GM12878 (cell line): Measurements from ENCODE around the gene ANTKMT. TPM values are rescaled to one million over a fixed set of nuclear protein-coding genes. Genes with fewer than 3 reads are reported as not detected.

Experiments
- EED ChIP-seq: sonication (generic); IDR thresholded peaks from 2 replicates; pipeline ENCODE4 v1.6.1; 2016; ENCODE audit warnings: antibody characterized with exemption, low read depth
- EGR1 ChIP-seq, 2 experiments: IDR thresholded peaks; 1 replicate in 1 of 2; 2 replicates in 1 of 2; pipeline ENCODE4 v1.6.1; 2011 to 2012; ENCODE audit warnings: low read depth in 2 of 2, low read length in 2 of 2, borderline replicate concordance in 1 of 2, mild to moderate bottlenecking in 1 of 2, moderate library complexity in 1 of 2
- ETV6 ChIP-seq, 2 experiments: fragments of 450-650 bp in 1 of 2; IDR thresholded peaks in 1 of 2; conservative IDR thresholded peaks in 1 of 2; 2 replicates each; pipeline ENCODE4 v1.6.1; 2014; ENCODE audit warnings: antibody characterized with exemption in 1 of 2, borderline replicate concordance in 1 of 2, low read depth in 1 of 2, mild to moderate bottlenecking in 1 of 2, moderate library complexity in 1 of 2
- FOXM1 ChIP-seq: IDR thresholded peaks from 2 replicates; pipeline ENCODE4 v1.6.1; 2012; ENCODE audit warnings: low read depth, mild to moderate bottlenecking, inconsistent platforms, low read length, moderate library complexity
- HCFC1 ChIP-seq: fragments of 150-350 bp; IDR thresholded peaks from 2 replicates; pipeline ENCODE4 v1.6.1; 2014; ENCODE audit warnings: low read length
- MEF2B ChIP-seq: fragments of 450-650 bp; IDR thresholded peaks from 2 replicates; pipeline ENCODE4 v1.6.1; 2018; ENCODE audit warnings: mild to moderate bottlenecking, moderate library complexity; ENCODE audit not compliant: partially characterized antibody, poor library complexity, severe bottlenecking
- MXI1 ChIP-seq: fragments of 150-350 bp; IDR thresholded peaks from 2 replicates; pipeline ENCODE4 v1.6.1; 2011; ENCODE audit warnings: low read depth, mild to moderate bottlenecking, inconsistent platforms, low read length, improper control_type of control experiment
- NR2C1 ChIP-seq: fragments of 450-650 bp; IDR thresholded peaks from 2 replicates; pipeline ENCODE4 v1.6.1; 2017; ENCODE audit warnings: antibody characterized with exemption, mild to moderate bottlenecking, moderate library complexity
- SIX5 ChIP-seq: IDR thresholded peaks from 2 replicates; pipeline ENCODE4 v1.6.1; 2011; ENCODE audit warnings: mild to moderate bottlenecking, low read depth, low read length, moderate library complexity; ENCODE audit not compliant: severe bottlenecking
- SMAD5 ChIP-seq: IDR thresholded peaks from 2 replicates; pipeline ENCODE4 v1.6.1; 2016; ENCODE audit warnings: antibody characterized with exemption, low read depth
- SREBF2 ChIP-seq: IDR thresholded peaks from 2 replicates; pipeline ENCODE4 v1.6.1; 2012; ENCODE audit warnings: mild to moderate bottlenecking, low read length
- ZNF207 ChIP-seq: fragments of 450-650 bp; IDR thresholded peaks from 2 replicates; pipeline ENCODE4 v1.6.1; 2014; ENCODE audit warnings: antibody characterized with exemption, mild to moderate bottlenecking, borderline replicate concordance
- polyA plus RNA-seq, 11 experiments: library from polyadenylated mRNA; depleted of rRNA in 4 of 11; unstranded in 6 of 11; stranded (reverse) in 5 of 11; fragments of >200 nt; fragmentation: Nextera tagmentation in 4 of 11; fragmentation: Illumina TruSeq in 1 of 11; extraction: Ambion mirVana in 4 of 11; extraction: Trizol in 1 of 11; gene quantifications; 1 replicate in 1 of 11; 2 replicates in 10 of 11; pipeline versions ENCODE4 v1.2.1 to v1.2.3, GENCODE V29; 2011 to 2016; ENCODE audit warnings: inconsistent platforms in 2 of 11, missing spikeins in 2 of 11, low read depth in 1 of 11
- total RNA-seq, 4 experiments: library from RNA; depleted of rRNA in 3 of 4; stranded (reverse); fragments of >200 nt in 3 of 4; fragmentation: Illumina TruSeq in 1 of 4; extraction: Trizol in 1 of 4; gene quantifications; 2 replicates each; pipeline versions ENCODE4 v1.2.1 to v1.2.3, GENCODE V29; 2013 to 2021
- TF ChIP-seq, protein P1 (sequence below): IDR thresholded peaks from 2 replicates; pipeline ENCODE4 v1.6.1; 2012; ENCODE audit warnings: low read depth, low read length, improper control_type of control experiment
- TF ChIP-seq, protein P2 (sequence below): IDR thresholded peaks from 2 replicates; pipeline ENCODE4 v1.6.1; 2011; ENCODE audit warnings: borderline replicate concordance, low read depth, mild to moderate bottlenecking, moderate library complexity, mixed read lengths, low read length; ENCODE audit not compliant: insufficient read depth; ENCODE audit errors: extremely low read length
- TF ChIP-seq, protein P3 (sequence below): fragments of 450-650 bp; IDR thresholded peaks from 2 replicates; pipeline ENCODE4 v1.6.1; 2017; ENCODE audit warnings: mild to moderate bottlenecking, moderate library complexity
- TF ChIP-seq, protein P4 (sequence below): fragments of 150-350 bp; IDR thresholded peaks from 2 replicates; pipeline ENCODE4 v1.6.1; 2016; ENCODE audit warnings: low read depth, low read length
- TF ChIP-seq, protein P5 (sequence below): fragments of 450-650 bp; IDR thresholded peaks from 2 replicates; pipeline ENCODE4 v1.6.1; 2017; ENCODE audit warnings: antibody characterized with exemption, mild to moderate bottlenecking, moderate library complexity

The ANTKMT gene
- total and polyA plus RNA-seq, 10 of the 15 experiments (the other 5 are each of a cell fraction or from before 2014, with no cell fraction given): 0.58 to 60.5 (median 25.8) TPM

- TF ChIP-seq SREBF2 (no peak), SIX5 (peak; percentile 53), SMAD5 (0 out of 2 replicates have a peak, but pooled peaks have one; percentile 45), EED (no peak), HCFC1 (peak; percentile 72), MXI1 (peak; percentile 96), MEF2B (peak; percentile 68), ETV6 (conservative IDR thresholded peaks at IDR 0.05 in 1 of 2, IDR thresholded peaks at IDR 0.05 in 1 of 2; ENCODE audit: borderline replicate concordance in 1 of 2, low read depth in 1 of 2) (no peak), FOXM1 (no peak), ZNF207 (peak; percentile 76; the same call in 1 of the 2 replicates), NR2C1 (peak; percentile 93), EGR1 (IDR thresholded peaks at IDR 0.05; ENCODE audit: borderline replicate concordance in 1 of 2, low read depth in 2 of 2, low read length in 2 of 2) (peak; percentile 5 to 45; a peak in 1 of 3 replicates)
- TF ChIP-seq, protein P1, sequence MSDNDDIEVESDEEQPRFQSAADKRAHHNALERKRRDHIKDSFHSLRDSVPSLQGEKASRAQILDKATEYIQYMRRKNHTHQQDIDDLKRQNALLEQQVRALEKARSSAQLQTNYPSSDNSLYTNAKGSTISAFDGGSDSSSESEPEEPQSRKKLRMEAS: peak; percentile 90
- TF ChIP-seq, protein P2, sequence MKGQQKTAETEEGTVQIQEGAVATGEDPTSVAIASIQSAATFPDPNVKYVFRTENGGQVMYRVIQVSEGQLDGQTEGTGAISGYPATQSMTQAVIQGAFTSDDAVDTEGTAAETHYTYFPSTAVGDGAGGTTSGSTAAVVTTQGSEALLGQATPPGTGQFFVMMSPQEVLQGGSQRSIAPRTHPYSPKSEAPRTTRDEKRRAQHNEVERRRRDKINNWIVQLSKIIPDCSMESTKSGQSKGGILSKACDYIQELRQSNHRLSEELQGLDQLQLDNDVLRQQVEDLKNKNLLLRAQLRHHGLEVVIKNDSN: peak; percentile 38
- TF ChIP-seq, protein P3, sequence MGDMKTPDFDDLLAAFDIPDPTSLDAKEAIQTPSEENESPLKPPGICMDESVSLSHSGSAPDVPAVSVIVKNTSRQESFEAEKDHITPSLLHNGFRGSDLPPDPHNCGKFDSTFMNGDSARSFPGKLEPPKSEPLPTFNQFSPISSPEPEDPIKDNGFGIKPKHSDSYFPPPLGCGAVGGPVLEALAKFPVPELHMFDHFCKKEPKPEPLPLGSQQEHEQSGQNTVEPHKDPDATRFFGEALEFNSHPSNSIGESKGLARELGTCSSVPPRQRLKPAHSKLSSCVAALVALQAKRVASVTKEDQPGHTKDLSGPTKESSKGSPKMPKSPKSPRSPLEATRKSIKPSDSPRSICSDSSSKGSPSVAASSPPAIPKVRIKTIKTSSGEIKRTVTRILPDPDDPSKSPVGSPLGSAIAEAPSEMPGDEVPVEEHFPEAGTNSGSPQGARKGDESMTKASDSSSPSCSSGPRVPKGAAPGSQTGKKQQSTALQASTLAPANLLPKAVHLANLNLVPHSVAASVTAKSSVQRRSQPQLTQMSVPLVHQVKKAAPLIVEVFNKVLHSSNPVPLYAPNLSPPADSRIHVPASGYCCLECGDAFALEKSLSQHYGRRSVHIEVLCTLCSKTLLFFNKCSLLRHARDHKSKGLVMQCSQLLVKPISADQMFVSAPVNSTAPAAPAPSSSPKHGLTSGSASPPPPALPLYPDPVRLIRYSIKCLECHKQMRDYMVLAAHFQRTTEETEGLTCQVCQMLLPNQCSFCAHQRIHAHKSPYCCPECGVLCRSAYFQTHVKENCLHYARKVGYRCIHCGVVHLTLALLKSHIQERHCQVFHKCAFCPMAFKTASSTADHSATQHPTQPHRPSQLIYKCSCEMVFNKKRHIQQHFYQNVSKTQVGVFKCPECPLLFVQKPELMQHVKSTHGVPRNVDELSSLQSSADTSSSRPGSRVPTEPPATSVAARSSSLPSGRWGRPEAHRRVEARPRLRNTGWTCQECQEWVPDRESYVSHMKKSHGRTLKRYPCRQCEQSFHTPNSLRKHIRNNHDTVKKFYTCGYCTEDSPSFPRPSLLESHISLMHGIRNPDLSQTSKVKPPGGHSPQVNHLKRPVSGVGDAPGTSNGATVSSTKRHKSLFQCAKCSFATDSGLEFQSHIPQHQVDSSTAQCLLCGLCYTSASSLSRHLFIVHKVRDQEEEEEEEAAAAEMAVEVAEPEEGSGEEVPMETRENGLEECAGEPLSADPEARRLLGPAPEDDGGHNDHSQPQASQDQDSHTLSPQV: no peak
- TF ChIP-seq, protein P4, sequence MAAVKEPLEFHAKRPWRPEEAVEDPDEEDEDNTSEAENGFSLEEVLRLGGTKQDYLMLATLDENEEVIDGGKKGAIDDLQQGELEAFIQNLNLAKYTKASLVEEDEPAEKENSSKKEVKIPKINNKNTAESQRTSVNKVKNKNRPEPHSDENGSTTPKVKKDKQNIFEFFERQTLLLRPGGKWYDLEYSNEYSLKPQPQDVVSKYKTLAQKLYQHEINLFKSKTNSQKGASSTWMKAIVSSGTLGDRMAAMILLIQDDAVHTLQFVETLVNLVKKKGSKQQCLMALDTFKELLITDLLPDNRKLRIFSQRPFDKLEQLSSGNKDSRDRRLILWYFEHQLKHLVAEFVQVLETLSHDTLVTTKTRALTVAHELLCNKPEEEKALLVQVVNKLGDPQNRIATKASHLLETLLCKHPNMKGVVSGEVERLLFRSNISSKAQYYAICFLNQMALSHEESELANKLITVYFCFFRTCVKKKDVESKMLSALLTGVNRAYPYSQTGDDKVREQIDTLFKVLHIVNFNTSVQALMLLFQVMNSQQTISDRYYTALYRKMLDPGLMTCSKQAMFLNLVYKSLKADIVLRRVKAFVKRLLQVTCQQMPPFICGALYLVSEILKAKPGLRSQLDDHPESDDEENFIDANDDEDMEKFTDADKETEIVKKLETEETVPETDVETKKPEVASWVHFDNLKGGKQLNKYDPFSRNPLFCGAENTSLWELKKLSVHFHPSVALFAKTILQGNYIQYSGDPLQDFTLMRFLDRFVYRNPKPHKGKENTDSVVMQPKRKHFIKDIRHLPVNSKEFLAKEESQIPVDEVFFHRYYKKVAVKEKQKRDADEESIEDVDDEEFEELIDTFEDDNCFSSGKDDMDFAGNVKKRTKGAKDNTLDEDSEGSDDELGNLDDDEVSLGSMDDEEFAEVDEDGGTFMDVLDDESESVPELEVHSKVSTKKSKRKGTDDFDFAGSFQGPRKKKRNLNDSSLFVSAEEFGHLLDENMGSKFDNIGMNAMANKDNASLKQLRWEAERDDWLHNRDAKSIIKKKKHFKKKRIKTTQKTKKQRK: no peak
- TF ChIP-seq, protein P5, sequence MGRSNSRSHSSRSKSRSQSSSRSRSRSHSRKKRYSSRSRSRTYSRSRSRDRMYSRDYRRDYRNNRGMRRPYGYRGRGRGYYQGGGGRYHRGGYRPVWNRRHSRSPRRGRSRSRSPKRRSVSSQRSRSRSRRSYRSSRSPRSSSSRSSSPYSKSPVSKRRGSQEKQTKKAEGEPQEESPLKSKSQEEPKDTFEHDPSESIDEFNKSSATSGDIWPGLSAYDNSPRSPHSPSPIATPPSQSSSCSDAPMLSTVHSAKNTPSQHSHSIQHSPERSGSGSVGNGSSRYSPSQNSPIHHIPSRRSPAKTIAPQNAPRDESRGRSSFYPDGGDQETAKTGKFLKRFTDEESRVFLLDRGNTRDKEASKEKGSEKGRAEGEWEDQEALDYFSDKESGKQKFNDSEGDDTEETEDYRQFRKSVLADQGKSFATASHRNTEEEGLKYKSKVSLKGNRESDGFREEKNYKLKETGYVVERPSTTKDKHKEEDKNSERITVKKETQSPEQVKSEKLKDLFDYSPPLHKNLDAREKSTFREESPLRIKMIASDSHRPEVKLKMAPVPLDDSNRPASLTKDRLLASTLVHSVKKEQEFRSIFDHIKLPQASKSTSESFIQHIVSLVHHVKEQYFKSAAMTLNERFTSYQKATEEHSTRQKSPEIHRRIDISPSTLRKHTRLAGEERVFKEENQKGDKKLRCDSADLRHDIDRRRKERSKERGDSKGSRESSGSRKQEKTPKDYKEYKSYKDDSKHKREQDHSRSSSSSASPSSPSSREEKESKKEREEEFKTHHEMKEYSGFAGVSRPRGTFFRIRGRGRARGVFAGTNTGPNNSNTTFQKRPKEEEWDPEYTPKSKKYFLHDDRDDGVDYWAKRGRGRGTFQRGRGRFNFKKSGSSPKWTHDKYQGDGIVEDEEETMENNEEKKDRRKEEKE: no peak
These were observed 36.7 kb upstream of the ANTKMT start, which contains the start of gene JMJD8 (continued) for GRCh38 chr16:684071-684794.
